Measurements from ENCODE around the gene PTPN22.
"Not testable (repeated sequence)": the region's sequence is repeated elsewhere in the genome, so short reads cannot be mapped to it uniquely, and the experiment has no call there.

PTPN22 gene

DNA sequence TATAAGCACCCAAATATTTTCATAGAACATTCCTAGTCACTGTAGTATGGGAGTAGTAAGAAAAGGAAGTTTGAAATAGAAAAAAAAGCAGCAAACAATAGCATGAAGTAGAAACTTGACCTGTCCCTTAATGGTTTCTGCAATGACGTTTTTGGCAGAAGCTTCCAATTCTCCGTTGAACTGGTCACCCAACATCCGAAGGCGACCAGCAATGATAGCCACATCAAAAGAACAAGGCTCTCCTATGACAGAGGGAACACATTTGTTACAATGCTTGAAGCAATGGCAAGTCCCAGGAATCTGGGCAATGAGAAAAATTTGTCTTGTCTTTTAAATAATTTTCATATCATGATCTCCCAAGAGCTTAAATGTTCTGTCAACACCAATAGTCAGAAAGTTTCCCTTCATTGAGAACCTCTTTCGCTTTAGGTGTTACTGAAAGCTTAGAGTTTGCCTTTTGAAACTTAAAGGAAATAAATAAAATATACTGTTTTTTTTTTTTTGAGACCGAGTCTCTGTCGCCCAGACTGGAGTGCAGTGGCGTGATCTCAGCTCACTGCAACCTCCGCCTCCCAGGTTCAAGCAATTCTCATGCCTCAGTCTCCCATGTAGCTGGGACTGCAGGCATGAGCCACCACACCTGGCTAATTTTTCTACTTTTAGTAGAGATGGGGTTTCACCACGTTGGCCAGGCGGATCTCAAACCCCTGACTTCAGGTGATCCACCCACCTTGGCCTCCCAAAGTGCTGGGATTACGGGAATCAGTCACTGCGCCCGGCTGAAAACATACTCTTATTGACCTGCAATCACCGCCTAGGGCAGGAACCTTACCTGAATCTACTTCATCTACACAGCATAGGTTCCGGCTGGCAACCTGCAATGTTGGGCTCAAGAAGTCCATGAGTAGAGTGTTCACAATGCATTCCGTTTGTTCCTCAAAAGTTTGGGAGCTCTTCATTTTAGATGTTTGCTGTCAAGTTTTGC is 15.2 kb upstream of the PTPN22 start:
- no peak for DNase-seq

- DNase-seq, result no peak
These were observed 10.1 kb upstream of the PTPN22 start for GRCh38 chr1:113881661-113882060.

DNA sequence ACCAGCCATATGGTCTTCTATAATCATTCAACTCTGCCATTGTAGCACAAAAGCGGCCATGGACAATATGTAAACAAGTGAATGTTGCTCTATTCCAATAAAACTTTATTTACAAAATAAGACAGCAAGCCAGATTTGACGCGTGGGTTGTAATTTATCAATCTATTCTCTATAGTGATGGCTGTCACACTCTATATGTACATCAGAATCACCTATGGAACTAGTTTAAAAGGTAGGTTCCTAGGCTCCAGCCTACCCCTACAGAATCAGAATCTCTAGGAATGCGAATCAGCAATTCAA is 8.2 kb upstream of the PTPN22 start:
- DNase-seq, result no peak

- DNase-seq, result no peak
These were observed 4.7 kb upstream of the PTPN22 start for GRCh38 chr1:113876176-113876575.

GRCh38 chr1:113875714-113876113 is 4.2 kb upstream of the PTPN22 start:
- DNase-seq, result no peak

- DNase-seq, result peak in 1 of 5 donors; percentile 74
These were observed 2.7 kb upstream of the PTPN22 start for GRCh38 chr1:113874012-113874879.

GRCh38 chr1:113872219-113872935 is 865 bp upstream of the PTPN22 start:
- DNase-seq, result peak in 1 of 5 donors; percentile 60

GRCh38 chr1:113870778-113871177 is 734 bp downstream of the PTPN22 start:
- DNase-seq, result peak in 1 of 5 donors; percentile 37

DNA sequence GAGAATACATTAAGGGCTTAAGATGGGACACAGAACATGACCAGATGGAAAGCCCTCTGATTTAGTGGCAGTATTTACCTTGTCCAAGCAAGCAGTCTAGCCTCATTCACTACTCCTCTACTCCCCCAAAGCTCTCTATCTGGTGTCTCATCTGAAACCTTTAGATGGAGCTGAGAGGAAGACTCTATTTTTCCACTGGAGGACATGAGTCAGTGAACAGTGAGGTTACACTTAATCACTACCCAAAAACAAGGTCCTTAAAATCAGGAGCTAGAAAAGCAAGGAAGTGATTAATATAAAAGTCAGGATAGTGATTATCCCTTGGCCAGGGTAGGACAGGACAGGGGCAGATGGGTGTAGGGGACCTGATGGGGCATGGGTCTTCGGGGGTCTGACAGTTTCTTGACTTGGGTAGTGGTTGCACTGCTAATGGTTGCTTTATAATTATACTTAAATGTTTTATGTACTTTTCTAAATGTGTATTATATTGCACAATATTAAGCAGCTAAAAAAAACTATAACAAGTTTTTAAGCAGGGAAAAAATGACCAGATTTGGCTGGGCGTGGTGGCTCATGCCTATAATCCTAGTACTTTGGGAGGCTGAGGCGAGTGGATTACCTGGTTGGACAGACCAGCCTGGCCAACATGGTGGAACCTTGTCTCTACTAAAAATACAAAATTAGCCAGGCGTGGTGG is 3.0 kb downstream of the PTPN22 start:
- DNase-seq, result no peak

DNA sequence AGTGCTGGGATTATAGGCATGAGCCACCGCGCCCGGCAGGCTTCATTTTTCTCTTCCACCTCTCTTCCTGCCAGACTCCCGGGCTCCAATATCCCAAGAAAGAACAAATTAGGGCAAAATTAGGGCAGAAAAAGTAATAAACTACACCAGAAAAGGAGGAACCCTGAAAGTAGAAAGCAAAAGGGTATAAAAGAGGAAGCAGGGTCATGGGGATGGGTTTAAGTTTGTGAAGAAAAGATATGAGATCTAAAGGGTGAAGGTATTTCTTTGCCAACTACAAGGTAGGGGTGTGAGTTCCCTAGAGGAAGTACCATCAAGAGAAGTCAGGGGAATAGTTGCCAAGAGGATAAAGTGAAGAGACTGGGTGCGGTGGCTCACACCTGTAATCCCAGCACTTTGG is 9.9 kb downstream of the PTPN22 start:
- DNase-seq, result no peak

- no peak for DNase-seq
These were observed 10.6 kb downstream of the PTPN22 start for GRCh38 chr1:113860891-113861290.

GRCh38 chr1:113859478-113860175 is 11.9 kb downstream of the PTPN22 start:
- no peak for DNase-seq

DNA sequence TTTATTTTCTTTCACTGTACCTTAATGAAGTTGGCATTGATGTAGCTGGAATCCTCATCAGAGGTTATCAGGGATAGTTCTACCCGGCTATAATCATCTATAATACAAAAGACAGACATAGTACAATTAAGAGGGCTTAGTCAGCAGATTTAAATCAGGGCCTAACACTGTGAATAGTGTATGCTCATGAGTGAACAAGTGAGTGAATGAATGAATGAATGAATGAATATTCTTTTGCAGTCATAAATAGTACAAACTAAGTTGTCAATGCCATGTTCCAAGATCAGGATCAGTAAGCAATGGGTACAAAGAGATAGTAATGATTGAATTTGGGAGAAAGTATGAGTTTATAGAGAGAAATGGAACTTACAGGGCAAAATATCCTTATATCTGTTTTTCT is 12.5 kb downstream of the PTPN22 start:
- DNase-seq, result no peak

GRCh38 chr1:113858418-113858817 is 13.1 kb downstream of the PTPN22 start:
- DNase-seq, result no peak

DNA sequence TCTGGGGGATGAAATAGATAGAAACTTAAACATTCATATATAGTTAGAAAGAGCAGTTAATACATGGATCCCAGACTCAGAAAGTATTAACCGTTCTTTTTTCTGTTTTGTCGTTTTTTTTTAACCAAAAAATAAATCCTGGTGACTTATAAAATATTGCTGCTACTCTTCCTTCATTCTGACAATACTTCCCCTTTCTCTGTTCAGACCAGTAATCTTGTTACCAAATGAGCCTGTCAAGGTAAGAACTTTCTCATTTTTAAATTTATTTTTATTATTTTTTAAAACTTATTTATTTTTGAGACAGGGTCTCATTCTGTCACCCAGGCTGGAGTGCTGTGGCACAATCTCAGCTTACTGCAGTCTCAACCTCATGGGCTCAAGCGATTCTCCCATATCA is 13.7 kb downstream of the PTPN22 start:
- no peak for DNase-seq

GRCh38 chr1:113856401-113856790 is 15.1 kb downstream of the PTPN22 start:
- no peak for DNase-seq

GRCh38 chr1:113855630-113856400 is 15.7 kb downstream of the PTPN22 start:
- DNase-seq, result no peak

GRCh38 chr1:113854234-113854633 is 17.3 kb downstream of the PTPN22 start:
- no peak for DNase-seq

DNA sequence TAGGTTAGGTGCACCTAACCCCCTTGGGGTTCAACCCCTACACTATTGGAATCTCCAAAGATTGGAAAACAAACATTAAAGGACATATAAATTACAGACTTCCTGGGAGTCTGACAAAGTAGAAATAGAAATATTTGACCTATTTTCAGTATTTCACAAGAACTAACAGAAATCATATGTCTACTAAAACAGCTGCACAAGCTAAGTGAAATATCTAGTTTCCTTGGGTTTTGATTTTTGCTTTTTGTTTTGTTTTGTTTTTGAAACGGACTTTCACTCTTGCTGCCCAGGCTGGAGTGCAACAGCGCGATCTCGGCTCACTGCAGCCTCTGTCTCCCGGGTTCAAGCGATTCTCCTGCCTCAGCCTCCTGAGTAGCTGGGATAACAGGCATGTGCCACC is 18.8 kb downstream of the PTPN22 start:
- DNase-seq, result not testable (repeated sequence)

DNA sequence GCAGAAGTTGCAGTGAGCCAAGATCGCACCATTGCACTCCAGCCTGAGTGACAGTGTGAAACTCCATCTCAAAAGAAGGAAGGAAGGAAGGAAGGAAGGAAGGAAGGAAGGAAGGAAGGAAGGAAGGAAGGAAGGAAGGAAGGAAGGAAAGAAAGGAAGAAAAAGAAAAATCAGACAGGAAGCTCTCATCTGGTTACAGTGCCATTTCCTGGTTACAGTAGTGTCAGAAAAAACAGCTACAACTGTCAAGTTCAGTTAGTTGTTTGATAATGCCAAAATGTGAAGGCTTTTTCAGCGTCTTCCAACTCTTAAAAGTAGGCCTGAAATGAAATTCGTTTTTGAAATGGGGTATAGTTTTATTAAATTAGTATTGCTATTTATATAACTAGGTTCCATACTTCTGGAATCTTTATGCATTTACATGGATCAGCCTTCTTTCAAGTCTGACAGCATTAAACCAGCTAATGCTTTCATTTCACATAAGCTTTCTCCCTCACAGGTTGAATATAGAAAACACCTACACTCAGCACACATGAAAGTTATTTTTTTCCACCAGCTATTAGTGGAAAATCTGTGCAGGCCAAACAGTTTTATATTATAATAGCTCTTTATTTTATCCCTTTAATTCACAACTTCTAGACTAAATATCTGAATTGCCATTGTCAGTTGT is 21.2 kb downstream of the PTPN22 start:
- no peak for DNase-seq

All from T-helper 1 cell (primary cell).